ENCODE measurements around the gene RBMS2. TPM values are rescaled to one million over a fixed set of nuclear protein-coding genes. Genes with fewer than 3 reads are reported as not detected.

RBMS2 gene
- total and polyA plus RNA-seq, 10 of the 15 experiments (the other 5 are each of a cell fraction or from before 2014, with no cell fraction given): 0.56 to 7.1 (median 2.4) TPM

DNA sequence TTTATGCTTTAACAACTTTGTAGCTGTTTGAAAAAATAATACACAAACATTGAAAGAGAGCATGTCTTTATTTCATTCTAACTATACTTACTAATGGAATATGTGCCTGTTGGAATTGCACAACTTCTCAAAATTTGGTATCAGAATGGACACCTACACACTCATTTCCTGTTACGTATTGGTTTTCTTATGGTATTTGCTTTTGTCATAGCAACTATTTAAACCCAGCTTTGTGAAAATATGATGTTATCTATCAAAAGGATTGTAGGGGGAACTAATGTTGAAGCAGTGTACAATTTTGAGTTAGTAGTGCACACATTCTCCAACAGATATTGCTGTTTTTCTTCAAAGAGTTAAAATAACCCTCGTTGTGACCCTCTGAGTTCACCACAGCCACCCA is 52.6 kb downstream of the RBMS2 start:
- H4K20me1 ChIP-seq (ENCODE audit: control insufficient read depth, insufficient read depth): no peaks in the 10 kb centered on the region
- ChIA-PET RAD21 (ENCODE audit: unreplicated experiment) (interaction anchor here (0.7 to 3.5 kb wide), 2 partner anchors 56 to 60 kb away, joined by 3 to 30 read pairs; no protein-coding TSS in a partner anchor), SMC1A (ENCODE audit: uncharacterized antibody, unreplicated experiment) (interaction anchor here (0.6 to 3.0 kb wide), 4 partner anchors 60 to 136 kb away, joined by 3 to 25 read pairs (median 6); no protein-coding TSS in a partner anchor), POLR2A (interaction anchor here (0.6 to 1.5 kb wide), 2 partner anchors 55 to 116 kb away, joined by 4 to 6 read pairs; partner anchors contain the start of gene BAZ2A), CTCF (interaction anchor here (0.6 to 6.8 kb wide), 14 partner anchors 11 to 112 kb away, joined by 3 to 56 read pairs (median 6); partner anchors contain the start of gene RBMS2)
- H3K4me3 ChIP-seq: no peak overlapping the region
- no peaks in the 10 kb centered on the region for H3K27me3 ChIP-seq (replicated peaks in 1 of 2; ENCODE audit: control insufficient read depth in 2 of 2, insufficient read depth in 2 of 2, low read length in 1 of 2)
- intact Hi-C loops (cut with micrococcal nuclease; ENCODE audit: unreplicated experiment) (no loop called here), in situ Hi-C loops (cut with MboI) (no loop called here)
- ATAC-seq (no peak), DNase-seq (ENCODE audit: low read depth, low spot score) (no peak), FAIRE-seq (no peak)
- 0% methylated on average over 2 of the region's 2 CpGs for WGBS (ENCODE audit: insufficient coverage, insufficient replicate concordance, low lambda C conversion rate, missing lambda C conversion rate)
- H3K9ac ChIP-seq (ENCODE audit: control insufficient read depth, insufficient read depth, low read length): no peak overlapping the region
- H3K79me2 ChIP-seq (ENCODE audit: control insufficient read depth, insufficient read depth, low read length): no peaks in the 10 kb centered on the region
- no peak overlapping the region; the same call in 1 of the 2 replicates for H2AFZ ChIP-seq (ENCODE audit: control insufficient read depth, low read depth, low read length)
- H3K4me1 ChIP-seq (ENCODE audit: control insufficient read depth, insufficient read depth, low read length): peaks cover 10% of the 10 kb centered on the region
- H3K27ac ChIP-seq (ENCODE audit: control insufficient read depth, insufficient read depth): no peak overlapping the region
- H3K4me2 ChIP-seq (ENCODE audit: control insufficient read depth, insufficient read depth): no peak overlapping the region
- BruUV-seq (replicated peaks): no TSS peak
- H3K9me3 ChIP-seq (replicated peaks; ENCODE audit: control insufficient read depth, insufficient read depth, low read length): no peaks in the 10 kb centered on the region
- no peaks in the 10 kb centered on the region for H3K36me3 ChIP-seq (ENCODE audit: control insufficient read depth in 2 of 2, insufficient read depth in 2 of 2, low read length in 1 of 2)
- TF ChIP-seq, protein P1, sequence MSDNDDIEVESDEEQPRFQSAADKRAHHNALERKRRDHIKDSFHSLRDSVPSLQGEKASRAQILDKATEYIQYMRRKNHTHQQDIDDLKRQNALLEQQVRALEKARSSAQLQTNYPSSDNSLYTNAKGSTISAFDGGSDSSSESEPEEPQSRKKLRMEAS (IDR thresholded peaks at IDR 0.05; ENCODE audit: low read depth, low read length): no peak
- TF ChIP-seq, protein P2, sequence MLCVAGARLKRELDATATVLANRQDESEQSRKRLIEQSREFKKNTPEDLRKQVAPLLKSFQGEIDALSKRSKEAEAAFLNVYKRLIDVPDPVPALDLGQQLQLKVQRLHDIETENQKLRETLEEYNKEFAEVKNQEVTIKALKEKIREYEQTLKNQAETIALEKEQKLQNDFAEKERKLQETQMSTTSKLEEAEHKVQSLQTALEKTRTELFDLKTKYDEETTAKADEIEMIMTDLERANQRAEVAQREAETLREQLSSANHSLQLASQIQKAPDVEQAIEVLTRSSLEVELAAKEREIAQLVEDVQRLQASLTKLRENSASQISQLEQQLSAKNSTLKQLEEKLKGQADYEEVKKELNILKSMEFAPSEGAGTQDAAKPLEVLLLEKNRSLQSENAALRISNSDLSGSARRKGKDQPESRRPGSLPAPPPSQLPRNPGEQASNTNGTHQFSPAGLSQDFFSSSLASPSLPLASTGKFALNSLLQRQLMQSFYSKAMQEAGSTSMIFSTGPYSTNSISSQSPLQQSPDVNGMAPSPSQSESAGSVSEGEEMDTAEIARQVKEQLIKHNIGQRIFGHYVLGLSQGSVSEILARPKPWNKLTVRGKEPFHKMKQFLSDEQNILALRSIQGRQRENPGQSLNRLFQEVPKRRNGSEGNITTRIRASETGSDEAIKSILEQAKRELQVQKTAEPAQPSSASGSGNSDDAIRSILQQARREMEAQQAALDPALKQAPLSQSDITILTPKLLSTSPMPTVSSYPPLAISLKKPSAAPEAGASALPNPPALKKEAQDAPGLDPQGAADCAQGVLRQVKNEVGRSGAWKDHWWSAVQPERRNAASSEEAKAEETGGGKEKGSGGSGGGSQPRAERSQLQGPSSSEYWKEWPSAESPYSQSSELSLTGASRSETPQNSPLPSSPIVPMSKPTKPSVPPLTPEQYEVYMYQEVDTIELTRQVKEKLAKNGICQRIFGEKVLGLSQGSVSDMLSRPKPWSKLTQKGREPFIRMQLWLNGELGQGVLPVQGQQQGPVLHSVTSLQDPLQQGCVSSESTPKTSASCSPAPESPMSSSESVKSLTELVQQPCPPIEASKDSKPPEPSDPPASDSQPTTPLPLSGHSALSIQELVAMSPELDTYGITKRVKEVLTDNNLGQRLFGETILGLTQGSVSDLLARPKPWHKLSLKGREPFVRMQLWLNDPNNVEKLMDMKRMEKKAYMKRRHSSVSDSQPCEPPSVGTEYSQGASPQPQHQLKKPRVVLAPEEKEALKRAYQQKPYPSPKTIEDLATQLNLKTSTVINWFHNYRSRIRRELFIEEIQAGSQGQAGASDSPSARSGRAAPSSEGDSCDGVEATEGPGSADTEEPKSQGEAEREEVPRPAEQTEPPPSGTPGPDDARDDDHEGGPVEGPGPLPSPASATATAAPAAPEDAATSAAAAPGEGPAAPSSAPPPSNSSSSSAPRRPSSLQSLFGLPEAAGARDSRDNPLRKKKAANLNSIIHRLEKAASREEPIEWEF (IDR thresholded peaks at IDR 0.05; ENCODE audit: insufficient replicate concordance, low read depth, low read length): no peak
- TF ChIP-seq, protein P3, sequence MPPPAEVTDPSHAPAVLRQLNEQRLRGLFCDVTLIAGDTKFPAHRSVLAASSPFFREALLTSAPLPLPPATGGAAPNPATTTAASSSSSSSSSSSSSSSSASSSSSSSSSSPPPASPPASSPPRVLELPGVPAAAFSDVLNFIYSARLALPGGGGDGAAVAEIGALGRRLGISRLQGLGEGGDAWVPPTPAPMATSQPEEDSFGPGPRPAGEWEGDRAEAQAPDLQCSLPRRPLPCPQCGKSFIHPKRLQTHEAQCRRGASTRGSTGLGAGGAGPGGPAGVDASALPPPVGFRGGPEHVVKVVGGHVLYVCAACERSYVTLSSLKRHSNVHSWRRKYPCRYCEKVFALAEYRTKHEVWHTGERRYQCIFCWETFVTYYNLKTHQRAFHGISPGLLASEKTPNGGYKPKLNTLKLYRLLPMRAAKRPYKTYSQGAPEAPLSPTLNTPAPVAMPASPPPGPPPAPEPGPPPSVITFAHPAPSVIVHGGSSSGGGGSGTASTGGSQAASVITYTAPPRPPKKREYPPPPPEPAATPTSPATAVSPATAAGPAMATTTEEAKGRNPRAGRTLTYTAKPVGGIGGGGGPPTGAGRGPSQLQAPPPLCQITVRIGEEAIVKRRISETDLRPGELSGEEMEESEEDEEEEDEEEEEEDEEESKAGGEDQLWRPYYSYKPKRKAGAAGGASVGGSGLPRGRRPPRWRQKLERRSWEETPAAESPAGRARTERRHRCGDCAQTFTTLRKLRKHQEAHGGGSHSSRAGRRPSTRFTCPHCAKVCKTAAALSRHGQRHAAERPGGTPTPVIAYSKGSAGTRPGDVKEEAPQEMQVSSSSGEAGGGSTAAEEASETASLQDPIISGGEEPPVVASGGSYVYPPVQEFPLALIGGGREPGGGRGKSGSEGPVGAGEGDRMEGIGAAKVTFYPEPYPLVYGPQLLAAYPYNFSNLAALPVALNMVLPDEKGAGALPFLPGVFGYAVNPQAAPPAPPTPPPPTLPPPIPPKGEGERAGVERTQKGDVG (CRISPR knock-in tag; IDR thresholded peaks at IDR 0.05): no peak
- TF ChIP-seq EED (IDR thresholded peaks at IDR 0.05; ENCODE audit: low read depth) (no peak), KAT2A (conservative IDR thresholded peaks at IDR 0.05; ENCODE audit: control insufficient read depth, low read depth, low read length) (no peak), TCF3 (IDR thresholded peaks at IDR 0.05; ENCODE audit: borderline replicate concordance, insufficient read depth, low read depth, low read length) (no peak), NFXL1 (IDR thresholded peaks at IDR 0.05; ENCODE audit: borderline replicate concordance) (no peak)
- TF ChIP-seq, protein P4, sequence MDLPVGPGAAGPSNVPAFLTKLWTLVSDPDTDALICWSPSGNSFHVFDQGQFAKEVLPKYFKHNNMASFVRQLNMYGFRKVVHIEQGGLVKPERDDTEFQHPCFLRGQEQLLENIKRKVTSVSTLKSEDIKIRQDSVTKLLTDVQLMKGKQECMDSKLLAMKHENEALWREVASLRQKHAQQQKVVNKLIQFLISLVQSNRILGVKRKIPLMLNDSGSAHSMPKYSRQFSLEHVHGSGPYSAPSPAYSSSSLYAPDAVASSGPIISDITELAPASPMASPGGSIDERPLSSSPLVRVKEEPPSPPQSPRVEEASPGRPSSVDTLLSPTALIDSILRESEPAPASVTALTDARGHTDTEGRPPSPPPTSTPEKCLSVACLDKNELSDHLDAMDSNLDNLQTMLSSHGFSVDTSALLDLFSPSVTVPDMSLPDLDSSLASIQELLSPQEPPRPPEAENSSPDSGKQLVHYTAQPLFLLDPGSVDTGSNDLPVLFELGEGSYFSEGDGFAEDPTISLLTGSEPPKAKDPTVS (IDR thresholded peaks at IDR 0.05; ENCODE audit: low read depth, low read length): no peak
